Measurements from ENCODE around the gene EBNA1BP2. TPM values are rescaled to one million over a fixed set of nuclear protein-coding genes. Genes with fewer than 3 reads are reported as not detected.

Gene EBNA1BP2
- total and polyA plus RNA-seq, 2 donors (not counting 1 experiment from before 2014, with no cell fraction given), result 10.1 to 27.4 TPM

DNA sequence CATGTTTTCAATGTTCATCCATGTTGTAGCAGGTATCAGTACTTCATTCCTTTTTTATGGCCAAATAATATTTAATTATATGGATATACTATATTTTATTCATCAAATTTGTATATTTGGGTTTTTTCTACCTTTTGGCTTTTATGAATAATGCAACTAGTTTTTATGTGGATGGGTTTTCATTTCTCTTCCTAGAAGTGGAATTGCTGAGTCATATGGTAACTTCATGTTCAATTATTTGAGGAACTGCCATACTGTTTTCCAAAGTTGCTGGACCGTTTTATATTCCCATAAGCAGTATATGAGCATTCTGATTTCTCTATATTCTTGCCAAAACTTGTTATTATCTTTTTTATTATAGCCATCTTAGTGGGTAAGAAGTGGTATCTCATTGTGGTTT is 16.0 kb upstream of the EBNA1BP2 start:
- ChIA-PET POLR2A (no interaction called here), CTCF (no interaction called here)
- ATAC-seq (ENCODE audit: low read depth), result no peak
- Histone ChIP-seq H3K4me2 (replicated peaks; ENCODE audit: low read depth, low read length, poor library complexity, severe bottlenecking) (no peak overlapping the region), H3K9me3 (ENCODE audit: control extremely low read depth in 1 of 3, control insufficient read depth in 2 of 3, insufficient read depth in 1 of 3, low read length in 2 of 3) (peaks cover 0 to 8% (median 1%) of the 10 kb centered on the region in 3 donors), H3K4me3 (ENCODE audit: control extremely low read depth in 1 of 5, extremely low read depth in 1 of 5, insufficient read depth in 1 of 5, low read depth in 2 of 5, low read length in 4 of 5) (no peak overlapping the region), H3K36me3 (replicated peaks in 1 of 2; ENCODE audit: control extremely low read depth in 1 of 2, control insufficient read depth in 1 of 2, extremely low read depth in 1 of 2, insufficient read depth in 2 of 2, low read length in 1 of 2) (no peaks in the 10 kb centered on the region), H3K4me1 (ENCODE audit: control insufficient read depth in 2 of 2, insufficient read depth in 2 of 2, low read length in 2 of 2) (no peaks in the 10 kb centered on the region), H3K27ac (ENCODE audit: low read length in 2 of 2) (no peak overlapping the region), H3K79me2 (ENCODE audit: control insufficient read depth, insufficient read depth, low read length) (no peaks in the 10 kb centered on the region), H4K20me1 (ENCODE audit: control insufficient read depth, insufficient read depth, low read length, poor library complexity, severe bottlenecking) (no peaks in the 10 kb centered on the region), H3K9ac (ENCODE audit: low read length) (no peak overlapping the region), H2AFZ (ENCODE audit: insufficient read depth, low read depth, low read length, poor library complexity, severe bottlenecking) (no peak overlapping the region), H3K27me3 (replicated peaks in 1 of 4; ENCODE audit: control extremely low read depth in 1 of 4, control insufficient read depth in 3 of 4, insufficient read depth in 4 of 4, low read length in 3 of 4) (no peaks in the 10 kb centered on the region)
- TF ChIP-seq, protein P1, sequence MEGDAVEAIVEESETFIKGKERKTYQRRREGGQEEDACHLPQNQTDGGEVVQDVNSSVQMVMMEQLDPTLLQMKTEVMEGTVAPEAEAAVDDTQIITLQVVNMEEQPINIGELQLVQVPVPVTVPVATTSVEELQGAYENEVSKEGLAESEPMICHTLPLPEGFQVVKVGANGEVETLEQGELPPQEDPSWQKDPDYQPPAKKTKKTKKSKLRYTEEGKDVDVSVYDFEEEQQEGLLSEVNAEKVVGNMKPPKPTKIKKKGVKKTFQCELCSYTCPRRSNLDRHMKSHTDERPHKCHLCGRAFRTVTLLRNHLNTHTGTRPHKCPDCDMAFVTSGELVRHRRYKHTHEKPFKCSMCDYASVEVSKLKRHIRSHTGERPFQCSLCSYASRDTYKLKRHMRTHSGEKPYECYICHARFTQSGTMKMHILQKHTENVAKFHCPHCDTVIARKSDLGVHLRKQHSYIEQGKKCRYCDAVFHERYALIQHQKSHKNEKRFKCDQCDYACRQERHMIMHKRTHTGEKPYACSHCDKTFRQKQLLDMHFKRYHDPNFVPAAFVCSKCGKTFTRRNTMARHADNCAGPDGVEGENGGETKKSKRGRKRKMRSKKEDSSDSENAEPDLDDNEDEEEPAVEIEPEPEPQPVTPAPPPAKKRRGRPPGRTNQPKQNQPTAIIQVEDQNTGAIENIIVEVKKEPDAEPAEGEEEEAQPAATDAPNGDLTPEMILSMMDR (IDR thresholded peaks at IDR 0.05), result no peak
- TF ChIP-seq EZH2 (IDR thresholded peaks at IDR 0.05; ENCODE audit: borderline replicate concordance, insufficient read depth, low read depth, low read length, poor library complexity, severe bottlenecking), result no peak
- Mint-ChIP-seq H3K9me3 (ENCODE audit: insufficient read depth) (no peaks in the 10 kb centered on the region), H3K27me3 (peaks cover 24% of the 10 kb centered on the region), H3K4me1 (no peaks in the 10 kb centered on the region), H3K4me3 (no peak overlapping the region), H3K27ac (no peak overlapping the region)
- no peak for DNase-seq
- intact Hi-C loops (cut with micrococcal nuclease), result no loop called here
- WGBS (ENCODE audit: insufficient coverage), result no CpG with 5 or more reads among the region's 1 CpG

DNA sequence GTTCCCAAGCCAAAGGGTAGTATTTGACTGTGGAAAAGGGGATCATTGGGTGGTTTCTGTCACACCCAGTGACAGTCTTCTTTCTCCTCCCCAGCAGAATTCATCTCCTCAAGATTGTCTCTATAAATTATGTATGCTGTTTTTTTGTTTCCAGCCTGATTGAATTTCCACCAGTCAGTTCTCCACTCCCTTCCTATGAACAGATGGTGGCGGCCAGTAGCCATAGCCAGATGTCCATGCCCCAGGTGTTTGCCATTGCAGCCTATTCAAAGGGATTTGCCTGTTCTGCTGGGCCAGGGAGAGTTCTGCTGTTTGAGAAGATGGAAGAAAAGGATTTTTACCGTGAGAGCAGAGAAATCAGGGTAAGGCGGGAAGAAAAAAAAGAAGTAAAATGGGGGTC is 12.9 kb upstream of the EBNA1BP2 start:
- Histone ChIP-seq H3K4me1 (ENCODE audit: control insufficient read depth in 2 of 2, insufficient read depth in 2 of 2, low read length in 2 of 2) (no peaks in the 10 kb centered on the region), H3K79me2 (ENCODE audit: control insufficient read depth, insufficient read depth, low read length) (no peaks in the 10 kb centered on the region), H3K27ac (ENCODE audit: low read length in 2 of 2) (no peak overlapping the region), H3K4me3 (ENCODE audit: control extremely low read depth in 1 of 5, extremely low read depth in 1 of 5, insufficient read depth in 1 of 5, low read depth in 2 of 5, low read length in 4 of 5) (no peak overlapping the region), H4K20me1 (ENCODE audit: control insufficient read depth, insufficient read depth, low read length, poor library complexity, severe bottlenecking) (no peaks in the 10 kb centered on the region), H2AFZ (ENCODE audit: insufficient read depth, low read depth, low read length, poor library complexity, severe bottlenecking) (no peak overlapping the region), H3K27me3 (replicated peaks in 1 of 4; ENCODE audit: control extremely low read depth in 1 of 4, control insufficient read depth in 3 of 4, insufficient read depth in 4 of 4, low read length in 3 of 4) (no peaks in the 10 kb centered on the region), H3K9me3 (ENCODE audit: control extremely low read depth in 1 of 3, control insufficient read depth in 2 of 3, insufficient read depth in 1 of 3, low read length in 2 of 3) (peaks cover 0 to 3% (median 0%) of the 10 kb centered on the region in 3 donors), H3K9ac (ENCODE audit: low read length) (no peak overlapping the region), H3K4me2 (replicated peaks; ENCODE audit: low read depth, low read length, poor library complexity, severe bottlenecking) (no peak overlapping the region), H3K36me3 (replicated peaks in 1 of 2; ENCODE audit: control extremely low read depth in 1 of 2, control insufficient read depth in 1 of 2, extremely low read depth in 1 of 2, insufficient read depth in 2 of 2, low read length in 1 of 2) (no peaks in the 10 kb centered on the region)
- ChIA-PET POLR2A (no interaction called here), CTCF (no interaction called here)
- H3K27me3 Mint-ChIP-seq, result peaks cover 18% of the 10 kb centered on the region
- DNase-seq (no peak), ATAC-seq (ENCODE audit: low read depth) (no peak)
- no peak overlapping the region for H3K4me3 Mint-ChIP-seq
- WGBS (ENCODE audit: insufficient coverage), result 96% methylated on average over 2 of the region's 3 CpGs
- no peaks in the 10 kb centered on the region for H3K4me1 Mint-ChIP-seq
- H3K9me3 Mint-ChIP-seq (ENCODE audit: insufficient read depth), result no peaks in the 10 kb centered on the region
- intact Hi-C loops (cut with micrococcal nuclease), result no loop called here
- no peak overlapping the region for H3K27ac Mint-ChIP-seq
- no peak for TF ChIP-seq EZH2 (IDR thresholded peaks at IDR 0.05; ENCODE audit: borderline replicate concordance, insufficient read depth, low read depth, low read length, poor library complexity, severe bottlenecking)
- TF ChIP-seq, protein P1 (IDR thresholded peaks at IDR 0.05), result no peak

Data from B cell (primary cell).